ENCODE data around the gene TSPAN14. TPM values are rescaled to one million over a fixed set of nuclear protein-coding genes. Genes with fewer than 3 reads are reported as not detected.

The TSPAN14 gene
- polyA plus RNA-seq, 3 donors, result 123 to 160 (median 146) TPM

GRCh38 chr10:80504158-80504811 is 50.2 kb downstream of the TSPAN14 start:
- Histone ChIP-seq H3K4me3 (replicated peaks in 1 of 3; ENCODE audit: low read depth in 2 of 3, low read length in 3 of 3) (peak overlapping the region in 1 of 3 experiments; percentile 60), H2AFZ (ENCODE audit: insufficient read depth, low read depth, low read length, poor library complexity, severe bottlenecking) (no peak overlapping the region), H3K36me3 (replicated peaks in 1 of 2; ENCODE audit: control insufficient read depth in 1 of 2, insufficient read depth in 2 of 2, low read length in 2 of 2) (peaks cover 25 to 45% of the 10 kb centered on the region in 2 donors), H3K9me3 (replicated peaks in 1 of 2; ENCODE audit: control insufficient read depth in 1 of 2, insufficient read depth in 1 of 2, low read length in 2 of 2) (no peaks in the 10 kb centered on the region), H3K4me2 (replicated peaks; ENCODE audit: extremely low read depth, low read length, poor library complexity, severe bottlenecking) (peak overlapping the region; percentile 50), H3K79me2 (ENCODE audit: insufficient read depth, low read length) (peaks cover 95% of the 10 kb centered on the region), H3K27ac (ENCODE audit: low read depth in 1 of 2, low read length in 2 of 2) (peak overlapping the region; percentile 92 to 95), H3K27me3 (ENCODE audit: control insufficient read depth in 2 of 2, insufficient read depth in 2 of 2, low read length in 2 of 2) (no peaks in the 10 kb centered on the region), H4K20me1 (ENCODE audit: insufficient read depth, low read length) (peaks cover 94% of the 10 kb centered on the region), H3K4me1 (ENCODE audit: control insufficient read depth in 1 of 2, insufficient read depth in 2 of 2, low read length in 2 of 2) (peaks cover 66 to 67% of the 10 kb centered on the region in 2 donors), H3K9ac (ENCODE audit: insufficient read depth, low read length, poor library complexity, severe bottlenecking) (peak overlapping the region; percentile 57)
- Mint-ChIP-seq H3K4me3 (peak overlapping the region in 1 of 2 donors; percentile 83), H3K4me1 (peaks cover 76% of the 10 kb centered on the region), H3K9me3 (no peaks in the 10 kb centered on the region), H3K36me3 (peaks cover 53 to 75% of the 10 kb centered on the region in 2 donors), H3K27ac (peak overlapping the region; percentile 90 to 99 (median 94)), H3K27me3 (ENCODE audit: low read depth in 3 of 3) (no peaks in the 10 kb centered on the region)
- 10% methylated on average over 2 of the region's 7 CpGs for WGBS (ENCODE audit: insufficient coverage)
- peak; percentile 71 to 77 (median 71) for DNase-seq
- TF ChIP-seq, protein P1, sequence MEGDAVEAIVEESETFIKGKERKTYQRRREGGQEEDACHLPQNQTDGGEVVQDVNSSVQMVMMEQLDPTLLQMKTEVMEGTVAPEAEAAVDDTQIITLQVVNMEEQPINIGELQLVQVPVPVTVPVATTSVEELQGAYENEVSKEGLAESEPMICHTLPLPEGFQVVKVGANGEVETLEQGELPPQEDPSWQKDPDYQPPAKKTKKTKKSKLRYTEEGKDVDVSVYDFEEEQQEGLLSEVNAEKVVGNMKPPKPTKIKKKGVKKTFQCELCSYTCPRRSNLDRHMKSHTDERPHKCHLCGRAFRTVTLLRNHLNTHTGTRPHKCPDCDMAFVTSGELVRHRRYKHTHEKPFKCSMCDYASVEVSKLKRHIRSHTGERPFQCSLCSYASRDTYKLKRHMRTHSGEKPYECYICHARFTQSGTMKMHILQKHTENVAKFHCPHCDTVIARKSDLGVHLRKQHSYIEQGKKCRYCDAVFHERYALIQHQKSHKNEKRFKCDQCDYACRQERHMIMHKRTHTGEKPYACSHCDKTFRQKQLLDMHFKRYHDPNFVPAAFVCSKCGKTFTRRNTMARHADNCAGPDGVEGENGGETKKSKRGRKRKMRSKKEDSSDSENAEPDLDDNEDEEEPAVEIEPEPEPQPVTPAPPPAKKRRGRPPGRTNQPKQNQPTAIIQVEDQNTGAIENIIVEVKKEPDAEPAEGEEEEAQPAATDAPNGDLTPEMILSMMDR (IDR thresholded peaks at IDR 0.05), result no peak
- intact Hi-C loops (cut with micrococcal nuclease), result loop anchor here (2.0 to 5.0 kb wide), 5 partner anchors 17 to 121 kb away; partner anchors contain the start of gene TSPAN14 (in 1 of the 2)

DNA sequence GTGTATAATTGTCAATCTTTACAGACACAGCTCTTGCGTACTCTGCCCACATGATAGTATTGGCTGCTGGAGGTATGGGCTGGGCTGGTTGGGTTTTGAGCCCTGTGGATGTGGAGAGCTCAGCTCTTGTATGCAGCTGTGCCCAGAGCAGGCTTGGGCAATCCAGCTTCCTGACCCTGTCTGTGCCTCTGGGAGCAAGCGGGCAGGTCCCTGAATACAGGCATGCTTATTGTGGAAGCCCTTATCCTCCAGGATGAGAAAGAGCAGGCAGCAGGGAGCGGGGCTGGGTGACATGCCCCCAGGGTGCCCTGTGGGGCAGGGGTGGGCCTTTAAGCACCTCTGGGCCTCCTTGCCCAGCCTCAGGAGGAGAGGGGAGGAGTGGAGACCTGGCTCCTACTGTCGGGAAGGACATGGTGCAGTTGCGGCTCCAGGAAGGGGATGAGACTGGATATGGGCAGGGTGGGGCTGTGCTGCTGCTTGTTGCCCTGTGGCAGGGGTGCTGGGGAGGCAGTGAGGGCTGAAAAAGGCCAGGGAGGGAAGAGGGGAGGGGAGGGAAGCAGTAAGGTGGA is 50.9 kb downstream of the TSPAN14 start:
- H3K79me2 ChIP-seq (ENCODE audit: insufficient read depth, low read length), result peaks cover 99% of the 10 kb centered on the region
- H4K20me1 ChIP-seq (ENCODE audit: insufficient read depth, low read length), result peaks cover 94% of the 10 kb centered on the region
- 69% methylated on average over 4 of the region's 5 CpGs for WGBS (ENCODE audit: insufficient coverage)
- no peaks in the 10 kb centered on the region for H3K27me3 ChIP-seq (ENCODE audit: control insufficient read depth in 2 of 2, insufficient read depth in 2 of 2, low read length in 2 of 2)
- no peak overlapping the region for H2AFZ ChIP-seq (ENCODE audit: insufficient read depth, low read depth, low read length, poor library complexity, severe bottlenecking)
- H3K27ac ChIP-seq (ENCODE audit: low read depth in 1 of 2, low read length in 2 of 2), result peak overlapping the region; percentile 92 to 95
- TF ChIP-seq, protein P1 (IDR thresholded peaks at IDR 0.05), result no peak
- H3K4me2 ChIP-seq (replicated peaks; ENCODE audit: extremely low read depth, low read length, poor library complexity, severe bottlenecking), result peak overlapping the region; percentile 50
- H3K9me3 Mint-ChIP-seq, result no peaks in the 10 kb centered on the region
- intact Hi-C loops (cut with micrococcal nuclease), result loop anchor here (2.0 to 5.0 kb wide), 6 partner anchors 18 to 122 kb away; partner anchors contain the start of gene TSPAN14 (in 1 of the 2)
- H3K27me3 Mint-ChIP-seq (ENCODE audit: low read depth in 3 of 3), result no peaks in the 10 kb centered on the region
- H3K4me3 Mint-ChIP-seq, result peak overlapping the region; percentile 31 to 83
- H3K4me1 Mint-ChIP-seq, result peaks cover 74% of the 10 kb centered on the region
- H3K36me3 ChIP-seq (replicated peaks in 1 of 2; ENCODE audit: control insufficient read depth in 1 of 2, insufficient read depth in 2 of 2, low read length in 2 of 2), result peaks cover 32 to 52% of the 10 kb centered on the region in 2 donors
- peak overlapping the region in 1 of 3 experiments; percentile 60 for H3K4me3 ChIP-seq (replicated peaks in 1 of 3; ENCODE audit: low read depth in 2 of 3, low read length in 3 of 3)
- H3K27ac Mint-ChIP-seq, result peak overlapping the region; percentile 90 to 99 (median 92)
- peaks cover 59 to 60% of the 10 kb centered on the region in 2 donors for H3K4me1 ChIP-seq (ENCODE audit: control insufficient read depth in 1 of 2, insufficient read depth in 2 of 2, low read length in 2 of 2)
- H3K36me3 Mint-ChIP-seq, result peaks cover 58 to 77% of the 10 kb centered on the region in 2 donors
- DNase-seq, result no peak
- H3K9ac ChIP-seq (ENCODE audit: insufficient read depth, low read length, poor library complexity, severe bottlenecking), result peak overlapping the region; percentile 57
- no peaks in the 10 kb centered on the region for H3K9me3 ChIP-seq (replicated peaks in 1 of 2; ENCODE audit: control insufficient read depth in 1 of 2, insufficient read depth in 1 of 2, low read length in 2 of 2)

Data from CD14-positive monocyte (primary cell).